Duodenal mucosa (tissue), 2 donors: ENCODE data around the gene PRRG2.

Source experiments
- H3K27ac ChIP-seq: one replicate; pipeline ENCODE4 v1.7.0; 2013; ENCODE audit warnings: low read depth, low read length
- H3K27me3 ChIP-seq, 2 donors: one replicate each; pipeline ENCODE4 v1.7.0; 2013; ENCODE audit warnings: low read length in 2 of 2, control low read depth in 1 of 2; ENCODE audit not compliant: insufficient read depth in 2 of 2, control insufficient read depth in 1 of 2
- H3K36me3 ChIP-seq, 2 donors: one replicate each; pipeline ENCODE4 v1.7.0; 2013; ENCODE audit warnings: low read length in 2 of 2, control low read depth in 1 of 2; ENCODE audit not compliant: insufficient read depth in 2 of 2, control insufficient read depth in 1 of 2
- H3K4me1 ChIP-seq, 2 donors: one replicate each; pipeline ENCODE4 v1.7.0; 2013; ENCODE audit warnings: low read length in 2 of 2, control low read depth in 1 of 2; ENCODE audit not compliant: insufficient read depth in 2 of 2, control insufficient read depth in 1 of 2
- H3K4me3 ChIP-seq, 2 donors: one replicate each; pipeline ENCODE4 v1.7.0; 2013; ENCODE audit warnings: low read length in 2 of 2, low read depth in 1 of 2
- H3K9ac ChIP-seq, 2 donors: one replicate each; pipeline ENCODE4 v1.7.0; 2013; ENCODE audit warnings: low read length in 2 of 2, low read depth in 1 of 2
- H3K9me3 ChIP-seq, 2 donors: one replicate each; pipeline ENCODE4 v1.7.0; 2013; ENCODE audit warnings: low read length in 2 of 2, control low read depth in 1 of 2; ENCODE audit not compliant: control insufficient read depth in 1 of 2

The PRRG2 gene

GRCh38 chr19:49637821-49638738, 57.0 kb downstream of the PRRG2 start:
- H3K4me3 ChIP-seq: peak overlapping the region; percentile 40 to 52
- H3K36me3 ChIP-seq: no peaks in the 10 kb centered on the region
- peaks cover 0 to 2% of the 10 kb centered on the region in 2 donors for H3K9me3 ChIP-seq
- H3K27ac ChIP-seq: peak overlapping the region; percentile 41
- peaks cover 25 to 27% of the 10 kb centered on the region in 2 donors for H3K4me1 ChIP-seq
- peak overlapping the region; percentile 30 to 58 for H3K9ac ChIP-seq
- no peaks in the 10 kb centered on the region for H3K27me3 ChIP-seq

GRCh38 chr19:49639401-49640112, 58.4 kb downstream of the PRRG2 start:
- Histone ChIP-seq H3K36me3 (no peaks in the 10 kb centered on the region), H3K27ac (peak overlapping the region; percentile 76), H3K27me3 (no peaks in the 10 kb centered on the region), H3K4me1 (peaks cover 34 to 38% of the 10 kb centered on the region in 2 donors), H3K9me3 (peaks cover 0 to 2% of the 10 kb centered on the region in 2 donors), H3K9ac (peak overlapping the region; percentile 76 to 79), H3K4me3 (peak overlapping the region; percentile 72 to 74)

GRCh38 chr19:49640113-49640898, 59.2 kb downstream of the PRRG2 start, which contains the start of gene RRAS:
RRAS (minus strand) TSS chr19:49640143; CDS start chr19:49640098, 45 bp downstream.
- no peaks in the 10 kb centered on the region for H3K27me3 ChIP-seq
- peaks cover 34 to 38% of the 10 kb centered on the region in 2 donors for H3K4me1 ChIP-seq
- peak within 1 kb of the TSS; percentile 72 to 81 for H3K4me3 ChIP-seq
- peaks cover 4 to 6% of the 10 kb centered on the region in 2 donors for H3K36me3 ChIP-seq
- H3K27ac ChIP-seq: peak within 1 kb of the TSS; percentile 99
- H3K9me3 ChIP-seq: peaks cover 0 to 2% of the 10 kb centered on the region in 2 donors
- H3K9ac ChIP-seq: peak within 1 kb of the TSS; percentile 92 to 99
